ENCODE data around the gene TOR1A. TPM values are rescaled to one million over a fixed set of nuclear protein-coding genes. Genes with fewer than 3 reads are reported as not detected.

TOR1A gene
- total RNA-seq, 1 donor from 2014 or later: 12.9 TPM

DNA sequence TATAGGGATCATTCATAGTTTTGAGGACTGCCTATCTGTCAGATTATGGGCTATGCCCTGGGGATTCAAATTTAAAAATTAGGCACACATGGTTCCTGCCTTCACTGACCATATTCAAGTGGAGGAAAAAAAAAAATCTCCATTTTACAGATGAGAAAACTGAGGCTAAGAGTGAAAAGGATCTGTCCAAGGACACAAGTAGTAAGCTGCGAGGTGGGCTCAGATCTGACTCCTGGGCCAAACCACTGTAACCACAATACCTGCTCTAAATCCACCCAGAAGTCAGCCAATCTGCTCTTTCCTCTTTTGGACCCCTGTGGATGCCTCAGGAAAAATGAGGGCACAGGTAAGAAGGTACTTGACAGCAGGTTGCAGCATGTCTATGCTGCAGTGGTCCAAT, 2.8 kb upstream of the TOR1A start:
- H3K4me3 ChIP-seq: no peak overlapping the region
- peaks cover 9% of the 10 kb centered on the region for H3K4me1 ChIP-seq
- no peak for DNase-seq
- peaks cover 57% of the 10 kb centered on the region for H3K36me3 ChIP-seq
- H3K27ac ChIP-seq (replicated peaks): no peak overlapping the region
- no peaks in the 10 kb centered on the region for H3K9me3 ChIP-seq (replicated peaks)
- intact Hi-C loops (cut with micrococcal nuclease): no loop called here
- no peaks in the 10 kb centered on the region for H3K27me3 ChIP-seq (ENCODE audit: low read depth)
- TF ChIP-seq, protein P1, sequence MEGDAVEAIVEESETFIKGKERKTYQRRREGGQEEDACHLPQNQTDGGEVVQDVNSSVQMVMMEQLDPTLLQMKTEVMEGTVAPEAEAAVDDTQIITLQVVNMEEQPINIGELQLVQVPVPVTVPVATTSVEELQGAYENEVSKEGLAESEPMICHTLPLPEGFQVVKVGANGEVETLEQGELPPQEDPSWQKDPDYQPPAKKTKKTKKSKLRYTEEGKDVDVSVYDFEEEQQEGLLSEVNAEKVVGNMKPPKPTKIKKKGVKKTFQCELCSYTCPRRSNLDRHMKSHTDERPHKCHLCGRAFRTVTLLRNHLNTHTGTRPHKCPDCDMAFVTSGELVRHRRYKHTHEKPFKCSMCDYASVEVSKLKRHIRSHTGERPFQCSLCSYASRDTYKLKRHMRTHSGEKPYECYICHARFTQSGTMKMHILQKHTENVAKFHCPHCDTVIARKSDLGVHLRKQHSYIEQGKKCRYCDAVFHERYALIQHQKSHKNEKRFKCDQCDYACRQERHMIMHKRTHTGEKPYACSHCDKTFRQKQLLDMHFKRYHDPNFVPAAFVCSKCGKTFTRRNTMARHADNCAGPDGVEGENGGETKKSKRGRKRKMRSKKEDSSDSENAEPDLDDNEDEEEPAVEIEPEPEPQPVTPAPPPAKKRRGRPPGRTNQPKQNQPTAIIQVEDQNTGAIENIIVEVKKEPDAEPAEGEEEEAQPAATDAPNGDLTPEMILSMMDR (IDR thresholded peaks at IDR 0.05; ENCODE audit: borderline replicate concordance): no peak

DNA sequence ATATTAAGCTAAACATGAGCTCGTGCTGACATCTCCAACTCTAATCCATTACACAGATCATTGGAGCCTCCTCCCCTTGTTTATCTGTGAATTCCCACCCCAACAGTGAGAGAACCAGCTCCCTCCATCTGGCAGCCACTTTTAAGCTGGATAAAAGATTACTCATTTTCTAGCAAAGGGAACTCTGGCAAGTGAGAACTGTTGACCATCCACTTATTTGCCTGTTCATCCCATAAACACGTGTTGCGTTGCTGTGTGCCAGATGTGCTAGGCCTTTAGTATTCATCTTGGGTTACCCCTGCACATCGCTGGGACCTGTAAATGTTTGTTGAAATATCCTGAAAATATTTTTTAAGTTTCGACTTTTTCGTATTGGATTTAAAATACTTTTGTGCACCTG, 2.4 kb upstream of the TOR1A start:
- Histone ChIP-seq H3K4me3 (no peak overlapping the region), H3K27me3 (ENCODE audit: low read depth) (no peaks in the 10 kb centered on the region), H3K36me3 (peaks cover 57% of the 10 kb centered on the region), H3K27ac (replicated peaks) (no peak overlapping the region), H3K4me1 (peaks cover 9% of the 10 kb centered on the region), H3K9me3 (replicated peaks) (no peaks in the 10 kb centered on the region)
- TF ChIP-seq, protein P1 (IDR thresholded peaks at IDR 0.05; ENCODE audit: borderline replicate concordance): no peak
- no peak for DNase-seq
- intact Hi-C loops (cut with micrococcal nuclease): no loop called here

DNA sequence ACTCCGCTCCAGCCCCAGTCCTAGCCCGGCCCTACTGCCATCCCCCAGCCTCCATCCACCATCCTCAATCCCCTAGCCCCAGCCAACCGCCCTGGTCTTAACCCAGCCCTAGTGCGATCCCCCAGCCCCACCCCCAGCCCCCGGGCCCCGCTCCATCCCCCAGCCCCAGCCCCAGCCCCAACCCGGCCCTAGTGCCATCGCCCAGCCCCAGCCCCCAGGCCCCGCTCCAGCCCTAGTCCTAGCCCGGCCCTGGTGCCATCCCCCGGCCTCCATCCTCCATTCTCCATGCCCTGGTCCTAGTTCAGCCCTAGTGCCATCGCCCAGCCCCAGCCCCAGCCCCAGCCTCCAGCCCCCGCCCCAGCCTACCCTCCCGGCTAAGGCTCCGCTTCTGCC, 398 bp downstream of the TOR1A start:
- intact Hi-C loops (cut with micrococcal nuclease): no loop called here
- peak overlapping the region; percentile 85 for H3K27ac ChIP-seq (replicated peaks)
- H3K9me3 ChIP-seq (replicated peaks): no peaks in the 10 kb centered on the region
- H3K4me1 ChIP-seq: peaks cover 9% of the 10 kb centered on the region
- H3K36me3 ChIP-seq: peaks cover 56% of the 10 kb centered on the region
- TF ChIP-seq, protein P1 (IDR thresholded peaks at IDR 0.05; ENCODE audit: borderline replicate concordance): no peak
- no peaks in the 10 kb centered on the region for H3K27me3 ChIP-seq (ENCODE audit: low read depth)
- DNase-seq: no peak
- peak overlapping the region; percentile 90 for H3K4me3 ChIP-seq

DNA sequence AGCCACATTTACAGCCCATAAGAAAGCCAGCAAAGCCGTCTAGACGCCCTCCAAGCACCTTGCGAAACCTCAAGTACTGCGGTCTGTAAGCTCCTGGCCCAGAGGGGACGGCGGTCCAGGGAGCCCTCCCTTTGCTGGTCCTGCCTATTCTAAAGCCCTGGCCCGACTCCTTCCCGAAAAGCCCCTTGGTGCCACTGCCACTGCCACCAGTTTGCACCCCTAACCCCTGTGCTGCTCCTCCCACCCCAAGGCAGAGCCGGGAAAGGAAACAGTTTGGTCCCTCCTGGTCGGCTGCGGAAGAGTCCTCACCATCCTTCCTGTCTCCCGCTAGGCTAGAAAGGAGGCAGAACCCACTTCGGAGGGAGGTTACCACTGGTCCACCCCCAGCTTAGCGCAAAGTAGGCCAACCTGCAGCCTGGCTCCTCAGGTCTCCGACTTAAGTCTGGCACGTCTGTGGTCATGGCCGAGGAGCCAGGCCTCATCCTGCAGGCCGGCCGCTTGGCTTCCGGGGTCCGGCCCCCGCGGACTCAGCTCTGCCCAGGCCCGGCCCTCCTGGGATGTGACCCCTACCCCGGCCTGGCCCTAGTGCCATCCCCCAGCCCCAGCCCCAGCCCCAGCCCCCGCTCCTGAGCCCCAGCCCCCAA, 916 bp downstream of the TOR1A start:
- Histone ChIP-seq H3K36me3 (peaks cover 56% of the 10 kb centered on the region), H3K4me3 (peak overlapping the region; percentile 90), H3K27ac (replicated peaks) (peak overlapping the region; percentile 85), H3K27me3 (ENCODE audit: low read depth) (no peaks in the 10 kb centered on the region), H3K9me3 (replicated peaks) (no peaks in the 10 kb centered on the region), H3K4me1 (peaks cover 9% of the 10 kb centered on the region)
- no peak for DNase-seq
- intact Hi-C loops (cut with micrococcal nuclease): no loop called here
- TF ChIP-seq, protein P1 (IDR thresholded peaks at IDR 0.05; ENCODE audit: borderline replicate concordance): no peak

DNA sequence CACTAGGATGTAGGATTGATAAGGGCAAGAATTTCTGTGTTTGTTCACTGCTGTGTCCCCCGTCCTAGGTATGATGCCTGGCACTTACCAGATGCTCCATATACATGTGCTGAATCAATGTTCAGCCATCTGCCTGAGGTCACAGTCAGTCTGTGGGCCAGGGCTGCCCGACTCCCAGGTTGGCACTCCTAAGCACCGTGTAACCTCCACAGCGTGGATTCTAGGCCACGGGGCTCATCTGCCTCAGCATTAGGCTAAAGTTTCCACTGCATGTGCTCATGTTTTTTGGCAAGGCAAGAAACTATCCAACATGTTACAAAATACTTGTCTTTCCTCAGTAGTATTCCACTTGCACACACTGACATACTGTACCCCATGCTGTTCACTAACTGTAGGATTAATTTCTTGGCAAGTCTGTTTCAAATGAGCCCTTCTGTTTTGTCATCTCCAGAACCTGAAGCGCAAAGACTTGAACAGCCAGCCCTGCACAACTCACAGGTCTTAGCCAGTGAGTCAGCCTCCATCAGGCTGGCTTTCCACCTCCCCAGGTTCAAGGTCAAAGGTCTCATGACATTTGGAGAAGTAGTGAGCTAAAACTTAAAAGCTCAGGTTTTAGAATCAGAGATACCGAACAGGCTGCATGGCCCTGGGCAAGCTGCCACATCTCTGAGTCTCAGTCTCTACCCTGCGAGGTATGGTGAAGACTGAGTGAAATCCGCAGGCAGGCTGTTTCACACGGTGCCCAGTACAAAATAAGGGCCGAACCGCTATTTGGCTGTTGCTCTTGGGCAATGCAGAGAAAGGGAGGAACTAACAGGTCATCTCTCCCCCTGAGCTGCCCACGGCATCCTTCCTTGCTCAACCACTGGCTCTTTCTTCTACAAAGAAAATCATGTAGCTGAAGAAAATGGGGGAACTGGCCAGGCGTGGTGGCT, 7.2 kb downstream of the TOR1A start:
- intact Hi-C loops (cut with micrococcal nuclease): no loop called here
- no peak overlapping the region for H3K27ac ChIP-seq (replicated peaks)
- H3K9me3 ChIP-seq (replicated peaks): no peaks in the 10 kb centered on the region
- TF ChIP-seq, protein P1 (IDR thresholded peaks at IDR 0.05; ENCODE audit: borderline replicate concordance): no peak
- no peaks in the 10 kb centered on the region for H3K27me3 ChIP-seq (ENCODE audit: low read depth)
- peaks cover 91% of the 10 kb centered on the region for H3K36me3 ChIP-seq
- H3K4me3 ChIP-seq: no peak overlapping the region
- no peaks in the 10 kb centered on the region for H3K4me1 ChIP-seq
- no peak for DNase-seq
